Mesothelial cell of epicardium (in vitro differentiated cells): Measurements from ENCODE around the gene NECAP2. TPM values are rescaled to one million over a fixed set of nuclear protein-coding genes. Genes with fewer than 3 reads are reported as not detected.

Experiments
- DNase-seq, 2 experiments: peaks; one replicate each; pipeline ENCODE4 v3.0.0; 2021; ENCODE audit warnings: low spot score in 2 of 2; ENCODE audit not compliant: unreplicated experiment in 2 of 2
- H3K27ac Mint-ChIP-seq: 2 replicates; pipeline ENCODE4 v1.8.0; 2021; ENCODE audit warnings: mixed read lengths
- H3K27me3 Mint-ChIP-seq: 2 replicates; pipeline ENCODE4 v1.8.0; 2021; ENCODE audit warnings: low read depth, mixed read lengths
- H3K36me3 Mint-ChIP-seq: 2 replicates; pipeline ENCODE4 v1.8.0; 2021; ENCODE audit warnings: mixed read lengths
- H3K4me1 Mint-ChIP-seq: 2 replicates; pipeline ENCODE4 v1.8.0; 2021; ENCODE audit warnings: mixed read lengths
- H3K4me3 Mint-ChIP-seq: 2 replicates; pipeline ENCODE4 v1.8.0; 2021; ENCODE audit warnings: mild to moderate bottlenecking, moderate library complexity, mixed read lengths
- H3K9me3 Mint-ChIP-seq: 2 replicates; pipeline ENCODE4 v1.8.0; 2021; ENCODE audit warnings: mixed read lengths
- CTCF ChIP-seq: fragments of 200-600 bp; sonication (generic); IDR thresholded peaks from one replicate; pipeline ENCODE4 v1.5.0; 2021; ENCODE audit warnings: antibody characterized with exemption; ENCODE audit not compliant: unreplicated experiment
- total RNA-seq: library from RNA; stranded (reverse); gene quantifications from 3 replicates; pipeline ENCODE4 v1.2.1, GENCODE V29; 2021

The NECAP2 gene
- total RNA-seq, 1 donor from 2014 or later, result 43.7 TPM

- no peaks in the 10 kb centered on the region for H3K9me3 Mint-ChIP-seq
- H3K27ac Mint-ChIP-seq, result no peak overlapping the region
- no peak for TF ChIP-seq CTCF
Measured at GRCh38 chr1:16421201-16421600, 19.3 kb upstream of the NECAP2 start.

DNA sequence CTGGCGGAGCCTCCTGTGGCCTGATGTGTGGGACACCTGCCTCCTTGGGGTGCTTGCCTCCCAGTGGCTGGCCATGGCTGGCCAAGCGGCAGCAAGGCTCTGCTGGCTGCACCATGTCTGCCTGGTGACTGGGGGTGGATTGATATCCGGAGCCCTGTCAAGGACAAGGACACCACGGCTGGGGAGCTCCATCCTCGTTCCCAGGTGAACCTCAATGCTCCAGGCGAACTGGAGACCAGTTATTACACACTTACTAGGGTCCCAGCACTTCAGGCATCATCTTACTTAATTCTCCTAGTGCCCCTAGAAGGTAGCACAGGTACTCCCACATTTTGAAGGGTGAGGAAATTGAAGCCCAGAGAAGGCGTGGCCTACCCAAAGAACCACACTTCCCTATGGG, 18.5 kb upstream of the NECAP2 start:
- Mint-ChIP-seq H3K4me3 (no peak overlapping the region), H3K9me3 (no peaks in the 10 kb centered on the region), H3K36me3 (no peaks in the 10 kb centered on the region), H3K4me1 (no peaks in the 10 kb centered on the region), H3K27ac (no peak overlapping the region), H3K27me3 (peaks cover 24% of the 10 kb centered on the region)
- DNase-seq, result no peak
- TF ChIP-seq CTCF, result no peak

More at GRCh38 chr1:16421201-16421600, 19.3 kb upstream of the NECAP2 start:
- H3K4me1 Mint-ChIP-seq, result no peaks in the 10 kb centered on the region
- DNase-seq, result no peak
- H3K4me3 Mint-ChIP-seq, result no peak overlapping the region
- H3K27me3 Mint-ChIP-seq, result peaks cover 24% of the 10 kb centered on the region
- H3K36me3 Mint-ChIP-seq, result no peaks in the 10 kb centered on the region

DNA sequence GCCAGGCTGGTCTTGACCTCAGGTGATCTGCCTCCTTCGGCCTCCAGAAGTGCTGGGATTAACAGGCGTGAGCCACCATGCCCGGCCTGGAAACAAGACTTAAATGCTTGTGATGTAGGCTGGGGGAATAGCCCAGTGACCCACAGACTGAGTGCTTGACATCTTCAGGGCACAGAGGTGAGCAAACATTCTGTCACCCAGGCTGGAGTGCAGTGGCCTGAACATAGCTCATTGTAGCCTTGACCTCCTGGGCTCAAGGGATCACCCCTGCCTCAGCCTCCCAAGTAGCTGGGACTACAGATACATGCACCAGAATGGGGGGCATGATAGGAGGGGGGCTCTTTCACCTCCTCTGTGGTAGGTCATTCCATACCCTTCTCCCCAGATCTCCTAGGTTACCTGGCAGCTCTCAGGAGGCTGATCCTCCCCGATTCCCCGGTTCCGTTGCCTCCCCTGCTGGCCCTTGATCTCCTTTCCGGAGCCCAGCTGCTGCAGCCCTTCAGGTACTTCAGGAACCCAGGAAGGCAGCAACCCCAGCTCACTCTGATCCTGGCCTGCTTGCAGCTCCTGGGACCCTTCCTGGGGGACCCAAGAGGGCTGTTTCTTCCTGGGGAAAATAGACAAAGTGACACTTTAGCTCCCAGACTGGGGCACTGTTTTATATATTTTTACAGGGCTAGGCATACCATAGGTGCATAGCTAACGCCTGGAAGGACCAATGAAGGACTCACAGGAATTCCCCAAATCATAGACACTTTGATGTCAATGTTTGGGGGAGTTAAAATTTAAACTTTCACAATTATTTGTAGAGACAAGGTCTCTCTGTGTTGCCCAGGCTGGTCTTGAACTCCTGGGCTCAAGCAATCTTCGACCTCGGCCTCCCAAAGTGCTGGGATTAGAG, 15.1 kb upstream of the NECAP2 start:
- TF ChIP-seq CTCF, result no peak
- no peaks in the 10 kb centered on the region for H3K4me1 Mint-ChIP-seq
- no peaks in the 10 kb centered on the region for H3K36me3 Mint-ChIP-seq
- no peak for DNase-seq
- no peaks in the 10 kb centered on the region for H3K9me3 Mint-ChIP-seq
- peaks cover 13% of the 10 kb centered on the region for H3K27me3 Mint-ChIP-seq
- no peak overlapping the region for H3K27ac Mint-ChIP-seq
- H3K4me3 Mint-ChIP-seq, result no peak overlapping the region

GRCh38 chr1:16430606-16431005, 9.9 kb upstream of the NECAP2 start:
- Mint-ChIP-seq H3K4me3 (no peak overlapping the region), H3K4me1 (no peaks in the 10 kb centered on the region), H3K27ac (no peak overlapping the region), H3K27me3 (peaks cover 8% of the 10 kb centered on the region), H3K36me3 (no peaks in the 10 kb centered on the region), H3K9me3 (no peaks in the 10 kb centered on the region)
- no peak for DNase-seq
- no peak for TF ChIP-seq CTCF

- no peak overlapping the region for H3K27ac Mint-ChIP-seq
- no peaks in the 10 kb centered on the region for H3K4me1 Mint-ChIP-seq
- no peaks in the 10 kb centered on the region for H3K36me3 Mint-ChIP-seq
- TF ChIP-seq CTCF, result no peak
- DNase-seq, result no peak
- no peak overlapping the region for H3K4me3 Mint-ChIP-seq
- H3K9me3 Mint-ChIP-seq, result no peaks in the 10 kb centered on the region
- peaks cover 8% of the 10 kb centered on the region for H3K27me3 Mint-ChIP-seq
Measured at GRCh38 chr1:16433030-16433429, 7.5 kb upstream of the NECAP2 start.
